Measurements from ENCODE around the gene UBE2QL1. TPM values are rescaled to one million over a fixed set of nuclear protein-coding genes. Genes with fewer than 3 reads are reported as not detected.

Gene UBE2QL1
- polyA plus RNA-seq, 1 experiment, result not detected

DNA sequence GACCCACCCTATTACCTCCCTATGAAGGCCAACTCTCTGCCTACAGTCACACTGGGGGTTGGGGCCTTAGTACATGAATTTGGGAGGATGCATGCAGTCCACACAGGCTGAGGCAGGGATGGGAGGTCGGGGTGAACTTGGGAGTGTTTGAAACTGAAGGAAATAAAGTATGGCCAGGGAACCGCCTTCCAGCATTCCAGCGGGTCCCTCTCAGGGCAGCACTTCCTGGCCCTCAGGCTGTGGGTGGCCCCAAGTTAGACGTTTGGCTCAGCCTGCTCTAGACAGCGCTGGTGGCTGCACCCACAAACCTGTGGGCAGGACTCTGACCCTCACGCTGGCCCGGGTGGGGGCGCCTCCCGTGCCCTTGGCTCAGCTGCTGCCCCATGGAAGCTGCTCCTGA, 74.3 kb downstream of the UBE2QL1 start:
- DNase-seq (ENCODE audit: low read depth, low spot score), result no peak
- CTCF ChIA-PET, result no interaction called here
- TF ChIP-seq, protein P1, sequence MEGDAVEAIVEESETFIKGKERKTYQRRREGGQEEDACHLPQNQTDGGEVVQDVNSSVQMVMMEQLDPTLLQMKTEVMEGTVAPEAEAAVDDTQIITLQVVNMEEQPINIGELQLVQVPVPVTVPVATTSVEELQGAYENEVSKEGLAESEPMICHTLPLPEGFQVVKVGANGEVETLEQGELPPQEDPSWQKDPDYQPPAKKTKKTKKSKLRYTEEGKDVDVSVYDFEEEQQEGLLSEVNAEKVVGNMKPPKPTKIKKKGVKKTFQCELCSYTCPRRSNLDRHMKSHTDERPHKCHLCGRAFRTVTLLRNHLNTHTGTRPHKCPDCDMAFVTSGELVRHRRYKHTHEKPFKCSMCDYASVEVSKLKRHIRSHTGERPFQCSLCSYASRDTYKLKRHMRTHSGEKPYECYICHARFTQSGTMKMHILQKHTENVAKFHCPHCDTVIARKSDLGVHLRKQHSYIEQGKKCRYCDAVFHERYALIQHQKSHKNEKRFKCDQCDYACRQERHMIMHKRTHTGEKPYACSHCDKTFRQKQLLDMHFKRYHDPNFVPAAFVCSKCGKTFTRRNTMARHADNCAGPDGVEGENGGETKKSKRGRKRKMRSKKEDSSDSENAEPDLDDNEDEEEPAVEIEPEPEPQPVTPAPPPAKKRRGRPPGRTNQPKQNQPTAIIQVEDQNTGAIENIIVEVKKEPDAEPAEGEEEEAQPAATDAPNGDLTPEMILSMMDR (IDR thresholded peaks at IDR 0.05; ENCODE audit: low read depth, low read length), result no peak
- Histone ChIP-seq H3K27me3 (ENCODE audit: control insufficient read depth, insufficient read depth, low read length) (no peaks in the 10 kb centered on the region), H3K27ac (ENCODE audit: low read depth, low read length) (no peak overlapping the region), H3K4me3 (ENCODE audit: low read depth, low read length) (no peak overlapping the region), H3K9me3 (ENCODE audit: control insufficient read depth, insufficient read depth, low read length) (no peaks in the 10 kb centered on the region; the same call in 1 of the 2 replicates)
- POLR2A ChIA-PET, result no interaction called here

DNA sequence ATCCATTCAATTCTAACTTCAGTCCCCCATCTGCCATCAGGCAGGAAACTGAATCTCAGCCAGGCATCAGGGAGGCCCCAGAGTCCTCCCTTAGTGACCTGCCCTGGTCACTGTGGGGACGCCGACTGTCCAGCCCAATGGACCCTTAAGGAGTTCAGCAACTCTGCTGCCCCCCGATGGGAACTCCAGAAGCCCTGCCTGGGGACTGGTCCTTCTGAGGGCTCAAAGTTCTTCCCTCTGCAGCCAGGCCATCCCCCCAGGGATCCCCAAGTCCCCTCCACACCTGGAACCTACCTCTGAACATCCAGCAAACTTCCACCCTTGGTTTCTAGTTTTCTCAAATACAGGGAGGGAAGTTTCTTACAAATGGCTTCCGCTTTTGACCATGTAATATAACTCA, 76.8 kb downstream of the UBE2QL1 start:
- no peaks in the 10 kb centered on the region; the same call in 1 of the 2 replicates for H3K9me3 ChIP-seq (ENCODE audit: control insufficient read depth, insufficient read depth, low read length)
- TF ChIP-seq, protein P1 (IDR thresholded peaks at IDR 0.05; ENCODE audit: low read depth, low read length), result no peak
- H3K27ac ChIP-seq (ENCODE audit: low read depth, low read length), result no peak overlapping the region
- no peak for DNase-seq (ENCODE audit: low read depth, low spot score)
- ChIA-PET CTCF (no interaction called here), POLR2A (no interaction called here)
- no peak overlapping the region for H3K4me3 ChIP-seq (ENCODE audit: low read depth, low read length)
- H3K27me3 ChIP-seq (ENCODE audit: control insufficient read depth, insufficient read depth, low read length), result no peaks in the 10 kb centered on the region

DNA sequence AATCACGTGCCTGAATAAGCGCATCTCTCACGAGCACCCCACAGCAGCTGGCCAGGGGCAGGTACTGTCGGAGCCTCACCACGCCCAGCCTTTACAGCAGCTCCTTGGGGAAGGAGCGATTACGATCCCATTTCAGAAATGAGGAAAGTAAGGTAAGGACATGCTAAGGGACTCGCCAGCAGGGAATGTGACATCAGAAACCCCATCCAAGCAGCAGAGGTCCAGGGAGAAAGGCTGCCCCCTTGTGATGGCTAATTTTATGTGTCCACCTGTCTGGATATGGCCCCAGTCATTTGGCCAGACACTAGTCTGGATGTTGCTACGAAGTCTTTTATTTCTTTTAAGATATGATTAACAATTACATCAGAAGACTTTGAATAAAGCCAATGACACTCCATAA, 77.3 kb downstream of the UBE2QL1 start:
- DNase-seq (ENCODE audit: low read depth, low spot score), result no peak
- ChIA-PET POLR2A (no interaction called here), CTCF (no interaction called here)
- H3K27ac ChIP-seq (ENCODE audit: low read depth, low read length), result no peak overlapping the region
- TF ChIP-seq, protein P1 (IDR thresholded peaks at IDR 0.05; ENCODE audit: low read depth, low read length), result no peak
- no peaks in the 10 kb centered on the region for H3K27me3 ChIP-seq (ENCODE audit: control insufficient read depth, insufficient read depth, low read length)
- H3K4me3 ChIP-seq (ENCODE audit: low read depth, low read length), result no peak overlapping the region
- H3K9me3 ChIP-seq (ENCODE audit: control insufficient read depth, insufficient read depth, low read length), result no peaks in the 10 kb centered on the region; the same call in 1 of the 2 replicates

DNA sequence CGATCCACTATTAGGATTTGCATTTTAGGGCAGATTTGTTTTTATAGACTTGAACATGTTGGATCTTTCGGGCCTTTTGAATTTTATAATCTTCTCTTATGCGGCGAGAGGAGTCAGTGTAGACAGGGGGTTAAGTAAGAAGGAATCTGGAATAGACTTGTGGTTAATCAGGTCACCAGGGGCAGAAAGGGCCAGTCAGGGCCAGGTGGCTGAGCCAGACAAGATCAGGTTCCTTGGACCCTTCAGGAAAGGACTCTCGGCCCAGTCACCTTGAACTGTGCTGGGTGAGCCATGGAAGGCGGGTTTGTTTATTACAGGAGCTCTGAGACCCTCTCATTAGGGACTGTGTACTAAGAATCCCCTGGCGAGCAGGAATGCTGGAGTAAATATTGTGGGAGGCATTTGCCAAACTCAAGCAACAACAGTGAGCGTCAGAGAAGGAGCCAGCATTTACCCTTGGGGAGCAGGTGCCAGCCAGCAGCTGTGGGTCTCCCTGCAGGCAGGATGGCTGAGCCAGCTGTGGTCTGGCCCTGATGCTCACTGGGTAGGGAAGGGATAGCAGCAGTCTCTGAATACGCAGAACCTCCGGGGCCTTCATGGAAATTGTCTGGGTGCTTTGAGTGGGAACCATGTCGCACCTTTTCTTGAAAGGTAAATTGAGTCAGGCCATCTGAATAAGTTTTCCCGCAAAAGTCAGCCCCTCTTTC, 79.2 kb downstream of the UBE2QL1 start:
- H3K27me3 ChIP-seq (ENCODE audit: control insufficient read depth, insufficient read depth, low read length), result no peaks in the 10 kb centered on the region
- TF ChIP-seq, protein P1 (IDR thresholded peaks at IDR 0.05; ENCODE audit: low read depth, low read length), result no peak
- H3K9me3 ChIP-seq (ENCODE audit: control insufficient read depth, insufficient read depth, low read length), result no peaks in the 10 kb centered on the region; the same call in 1 of the 2 replicates
- no peak overlapping the region for H3K27ac ChIP-seq (ENCODE audit: low read depth, low read length)
- ChIA-PET CTCF (no interaction called here), POLR2A (no interaction called here)
- DNase-seq (ENCODE audit: low read depth, low spot score), result no peak
- H3K4me3 ChIP-seq (ENCODE audit: low read depth, low read length), result no peak overlapping the region

DNA sequence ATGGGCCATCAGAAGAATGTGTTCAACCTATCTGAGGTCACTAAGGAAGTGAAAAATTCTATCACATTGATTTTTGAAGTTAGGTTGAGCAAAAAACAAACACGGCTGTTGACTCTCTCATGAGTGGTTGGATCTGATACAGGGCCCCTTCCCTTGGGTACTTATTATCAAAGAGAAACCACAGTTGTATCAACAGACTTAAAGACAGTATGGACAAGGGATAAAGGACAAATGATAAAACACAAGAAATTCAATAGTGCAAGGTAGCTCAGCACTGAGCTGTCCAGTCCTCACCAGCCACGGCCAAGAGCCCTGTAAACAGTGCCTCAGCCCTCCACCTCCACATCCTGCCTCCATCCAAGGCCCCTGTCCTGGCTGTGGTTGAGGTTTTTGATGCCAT, 86.9 kb downstream of the UBE2QL1 start:
- TF ChIP-seq, protein P1 (IDR thresholded peaks at IDR 0.05; ENCODE audit: low read depth, low read length), result no peak
- ChIA-PET POLR2A (no interaction called here), CTCF (interaction anchor here (1.5 kb wide), 1 partner anchor 41 kb away, joined by 4 read pairs; no protein-coding TSS in a partner anchor)
- no peak overlapping the region for H3K4me3 ChIP-seq (ENCODE audit: low read depth, low read length)
- H3K9me3 ChIP-seq (ENCODE audit: control insufficient read depth, insufficient read depth, low read length), result no peaks in the 10 kb centered on the region
- H3K27me3 ChIP-seq (ENCODE audit: control insufficient read depth, insufficient read depth, low read length), result no peaks in the 10 kb centered on the region
- no peak for DNase-seq (ENCODE audit: low read depth, low spot score)
- no peak overlapping the region for H3K27ac ChIP-seq (ENCODE audit: low read depth, low read length)
